ENCODE data around the gene RNH1. TPM values are rescaled to one million over a fixed set of nuclear protein-coding genes. Genes with fewer than 3 reads are reported as not detected.
"Not testable (repeated sequence)": the region's sequence is repeated elsewhere in the genome, so short reads cannot be mapped to it uniquely, and the experiment has no call there.

Gene RNH1
- total RNA-seq, 1 donor from 2014 or later, result 99.8 TPM

- intact Hi-C loops (cut with micrococcal nuclease), result no loop called here
Observed at GRCh38 chr11:477052-477715, 29.9 kb downstream of the RNH1 start.

GRCh38 chr11:476416-476815, 30.6 kb downstream of the RNH1 start:
- intact Hi-C loops (cut with micrococcal nuclease), result no loop called here

GRCh38 chr11:475941-476340, 31.1 kb downstream of the RNH1 start:
- intact Hi-C loops (cut with micrococcal nuclease), result no loop called here

- intact Hi-C loops (cut with micrococcal nuclease), result no loop called here
Observed at GRCh38 chr11:474914-475506, 32.0 kb downstream of the RNH1 start.

GRCh38 chr11:473962-474785, 32.9 kb downstream of the RNH1 start:
- intact Hi-C loops (cut with micrococcal nuclease), result no loop called here

- intact Hi-C loops (cut with micrococcal nuclease), result no loop called here
Observed at GRCh38 chr11:473415-473814, 33.6 kb downstream of the RNH1 start.

- intact Hi-C loops (cut with micrococcal nuclease), result no loop called here
Observed at GRCh38 chr11:472816-473215, 34.2 kb downstream of the RNH1 start.

GRCh38 chr11:472272-472671, 34.8 kb downstream of the RNH1 start:
- intact Hi-C loops (cut with micrococcal nuclease), result no loop called here

- intact Hi-C loops (cut with micrococcal nuclease), result no loop called here
Observed at GRCh38 chr11:471468-472145, 35.4 kb downstream of the RNH1 start.

- intact Hi-C loops (cut with micrococcal nuclease), result no loop called here
Observed at GRCh38 chr11:469684-470560, 37.1 kb downstream of the RNH1 start.

- intact Hi-C loops (cut with micrococcal nuclease), result not testable (repeated sequence)
Observed at GRCh38 chr11:469026-469683, 37.9 kb downstream of the RNH1 start.

- intact Hi-C loops (cut with micrococcal nuclease), result no loop called here
Observed at GRCh38 chr11:468493-468892, 38.5 kb downstream of the RNH1 start.

GRCh38 chr11:468036-468435, 39.0 kb downstream of the RNH1 start:
- intact Hi-C loops (cut with micrococcal nuclease), result no loop called here

GRCh38 chr11:465896-466530, 41.0 kb downstream of the RNH1 start:
- intact Hi-C loops (cut with micrococcal nuclease), result no loop called here

GRCh38 chr11:464316-464715, 42.7 kb downstream of the RNH1 start:
- intact Hi-C loops (cut with micrococcal nuclease), result no loop called here

- intact Hi-C loops (cut with micrococcal nuclease), result no loop called here
Observed at GRCh38 chr11:462107-462890, 44.7 kb downstream of the RNH1 start.

- intact Hi-C loops (cut with micrococcal nuclease), result no loop called here
Observed at GRCh38 chr11:461626-462025, 45.4 kb downstream of the RNH1 start.

- intact Hi-C loops (cut with micrococcal nuclease), result no loop called here
Observed at GRCh38 chr11:460331-461199, 46.5 kb downstream of the RNH1 start.
